Astrocyte (in vitro differentiated cells and primary cell): ENCODE results near the gene ZBTB7C. TPM values are rescaled to one million over a fixed set of nuclear protein-coding genes. Genes with fewer than 3 reads are reported as not detected.

ENCODE experiments used
- DNase-seq: peaks from one replicate; pipeline ENCODE4 v3.0.0-alpha.2; 2010; ENCODE audit warnings: low read depth
- FAIRE-seq: peaks from 2 replicates; lab custom pipeline; 2011; peaks lifted over from hg19 to GRCh38; lab: Jason Lieb, UNC
- H2AFZ ChIP-seq: 2 replicates; pipeline ENCODE4 v1.6.0; 2012; ENCODE audit warnings: low read depth, low read length, inconsistent platforms
- H3K27ac ChIP-seq: 2 replicates; pipeline ENCODE4 v1.5.1; 2011; ENCODE audit warnings: low read depth, low read length, inconsistent platforms
- H3K27me3 ChIP-seq: 2 replicates; pipeline ENCODE4 v1.6.0; 2011; ENCODE audit warnings: low read length, inconsistent platforms; ENCODE audit not compliant: insufficient read depth
- H3K36me3 ChIP-seq: 2 replicates; pipeline ENCODE4 v1.5.1; 2011; ENCODE audit warnings: low read length, inconsistent platforms; ENCODE audit not compliant: insufficient read depth
- H3K4me1 ChIP-seq: 2 replicates; pipeline ENCODE4 v1.5.1; 2011; ENCODE audit warnings: low read length, inconsistent platforms; ENCODE audit not compliant: insufficient read depth
- H3K4me2 ChIP-seq: 2 replicates; pipeline ENCODE4 v1.6.0; 2012; ENCODE audit warnings: low read length, inconsistent platforms
- H3K4me3 ChIP-seq: 2 replicates; pipeline ENCODE4 v1.5.1; 2011; ENCODE audit warnings: low read depth, mild to moderate bottlenecking, low read length, inconsistent platforms; ENCODE audit not compliant: insufficient read depth
- H3K79me2 ChIP-seq: 2 replicates; pipeline ENCODE4 v1.6.0; 2012; ENCODE audit warnings: mild to moderate bottlenecking, low read length, inconsistent platforms; ENCODE audit not compliant: insufficient read depth
- H3K9ac ChIP-seq: 2 replicates; pipeline ENCODE4 v1.6.0; 2012; ENCODE audit warnings: mild to moderate bottlenecking, low read length, inconsistent platforms
- H3K9me3 ChIP-seq: 2 replicates; pipeline ENCODE4 v1.5.1; 2012; ENCODE audit warnings: low read depth, mild to moderate bottlenecking, low read length, inconsistent platforms; ENCODE audit not compliant: insufficient read depth
- H4K20me1 ChIP-seq: 2 replicates; pipeline ENCODE4 v1.6.0; 2012; ENCODE audit warnings: low read length, inconsistent platforms; ENCODE audit not compliant: insufficient read depth
- H3K27ac Mint-ChIP-seq: one replicate; pipeline ENCODE4 v1.8.0; 2021; ENCODE audit warnings: mild to moderate bottlenecking, mixed read lengths; ENCODE audit not compliant: unreplicated experiment
- H3K27me3 Mint-ChIP-seq: one replicate; pipeline ENCODE4 v1.8.0; 2021; ENCODE audit warnings: low read depth, mixed read lengths; ENCODE audit not compliant: unreplicated experiment
- H3K36me3 Mint-ChIP-seq: one replicate; pipeline ENCODE4 v1.8.0; 2021; ENCODE audit warnings: low read depth, mixed read lengths; ENCODE audit not compliant: unreplicated experiment
- H3K4me1 Mint-ChIP-seq: one replicate; pipeline ENCODE4 v1.8.0; 2021; ENCODE audit warnings: low read depth, mixed read lengths; ENCODE audit not compliant: unreplicated experiment
- H3K4me3 Mint-ChIP-seq: one replicate; pipeline ENCODE4 v1.8.0; 2021; ENCODE audit warnings: mild to moderate bottlenecking, moderate library complexity, mixed read lengths; ENCODE audit not compliant: unreplicated experiment
- H3K9me3 Mint-ChIP-seq: one replicate; pipeline ENCODE4 v1.8.0; 2021; ENCODE audit warnings: mild to moderate bottlenecking, mixed read lengths; ENCODE audit not compliant: unreplicated experiment
- CTCF ChIP-seq: IDR thresholded peaks from 2 replicates; pipeline ENCODE4 v1.5.1; 2011; ENCODE audit warnings: low read depth, mild to moderate bottlenecking, inconsistent platforms, low read length, moderate library complexity; ENCODE audit not compliant: insufficient read depth
- EZH2 ChIP-seq: IDR thresholded peaks from 2 replicates; pipeline ENCODE4 v1.6.1; 2012; ENCODE audit warnings: mild to moderate bottlenecking, low read length, inconsistent platforms; ENCODE audit not compliant: insufficient read depth
- total RNA-seq: library from RNA; stranded (reverse); gene quantifications from 2 replicates; pipeline ENCODE4 v1.2.1, GENCODE V29; 2021

Gene ZBTB7C
- total RNA-seq, 1 donor from 2014 or later: 1.0 TPM

- no peak overlapping the region for H3K4me3 ChIP-seq
- Mint-ChIP-seq H3K4me3 (no peak overlapping the region), H3K27ac (no peak overlapping the region), H3K9me3 (no peaks in the 10 kb centered on the region), H3K4me1 (peaks cover 14% of the 10 kb centered on the region), H3K27me3 (peaks cover 42% of the 10 kb centered on the region), H3K36me3 (no peaks in the 10 kb centered on the region)
- DNase-seq: no peak
- H3K9me3 ChIP-seq: no peaks in the 10 kb centered on the region
- H3K9ac ChIP-seq: no peak overlapping the region
- H4K20me1 ChIP-seq: no peaks in the 10 kb centered on the region
- peaks cover 14% of the 10 kb centered on the region for H3K27me3 ChIP-seq
- TF ChIP-seq EZH2: no peak
- no peak for TF ChIP-seq CTCF
- H2AFZ ChIP-seq: no peak overlapping the region
- no peaks in the 10 kb centered on the region for H3K79me2 ChIP-seq
- H3K4me2 ChIP-seq: no peak overlapping the region
- H3K36me3 ChIP-seq: no peaks in the 10 kb centered on the region
- no peaks in the 10 kb centered on the region for H3K4me1 ChIP-seq
- no peak for FAIRE-seq
- no peak overlapping the region for H3K27ac ChIP-seq
These were observed 216.6 kb downstream of the ZBTB7C start for GRCh38 chr18:48192542-48192941.

- Mint-ChIP-seq H3K27me3 (peaks cover 37% of the 10 kb centered on the region), H3K4me3 (no peak overlapping the region), H3K36me3 (no peaks in the 10 kb centered on the region), H3K27ac (no peak overlapping the region), H3K4me1 (peaks cover 14% of the 10 kb centered on the region), H3K9me3 (no peaks in the 10 kb centered on the region)
- Histone ChIP-seq H3K4me1 (no peaks in the 10 kb centered on the region), H3K4me2 (no peak overlapping the region), H3K36me3 (no peaks in the 10 kb centered on the region), H3K9ac (no peak overlapping the region), H4K20me1 (no peaks in the 10 kb centered on the region), H3K27me3 (peaks cover 18% of the 10 kb centered on the region), H2AFZ (no peak overlapping the region), H3K27ac (no peak overlapping the region), H3K9me3 (no peaks in the 10 kb centered on the region), H3K79me2 (no peaks in the 10 kb centered on the region), H3K4me3 (no peak overlapping the region)
- DNase-seq (no peak), FAIRE-seq (no peak)
- TF ChIP-seq EZH2: no peak
- TF ChIP-seq CTCF: no peak
These were observed 217.7 kb downstream of the ZBTB7C start for GRCh38 chr18:48191494-48191893.

GRCh38 chr18:48190994-48191393 lies 218.2 kb downstream of the ZBTB7C start:
- Mint-ChIP-seq H3K27me3 (peaks cover 35% of the 10 kb centered on the region), H3K9me3 (no peaks in the 10 kb centered on the region), H3K4me3 (no peak overlapping the region), H3K4me1 (peaks cover 14% of the 10 kb centered on the region), H3K36me3 (no peaks in the 10 kb centered on the region), H3K27ac (no peak overlapping the region)
- no peaks in the 10 kb centered on the region for H3K36me3 ChIP-seq
- H3K27ac ChIP-seq: no peak overlapping the region
- no peak overlapping the region for H3K4me3 ChIP-seq
- DNase-seq (no peak), FAIRE-seq (no peak)
- H3K9me3 ChIP-seq: no peaks in the 10 kb centered on the region
- no peak for TF ChIP-seq EZH2
- no peak for TF ChIP-seq CTCF
- no peaks in the 10 kb centered on the region for H3K79me2 ChIP-seq
- no peak overlapping the region for H3K9ac ChIP-seq
- no peaks in the 10 kb centered on the region for H4K20me1 ChIP-seq
- no peak overlapping the region for H2AFZ ChIP-seq
- H3K4me2 ChIP-seq: no peak overlapping the region
- H3K27me3 ChIP-seq: peaks cover 23% of the 10 kb centered on the region
- no peaks in the 10 kb centered on the region for H3K4me1 ChIP-seq
